ENCODE measurements around the gene SLC25A28.

DNA sequence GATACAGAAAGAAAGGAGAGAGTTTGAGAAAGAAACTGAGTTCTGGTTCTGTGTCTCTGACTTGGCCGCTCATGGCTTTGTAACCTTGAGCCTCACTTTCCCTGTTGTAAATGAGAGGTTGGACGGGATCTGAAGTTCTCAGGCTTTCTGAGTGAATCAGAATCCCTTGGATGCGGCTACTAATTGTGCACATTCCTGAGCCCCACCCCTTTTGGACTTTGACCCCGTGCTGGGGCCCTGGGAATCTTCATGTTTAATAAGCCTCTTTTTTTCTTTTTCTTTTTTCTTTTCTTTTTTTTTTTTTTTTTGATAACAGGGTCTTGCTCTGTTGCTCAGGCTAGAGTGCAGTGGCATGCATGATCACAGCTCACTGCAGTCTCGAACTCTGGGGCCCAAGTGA lies 26.9 kb downstream of the SLC25A28 start:
- TF ChIP-seq, protein P1, sequence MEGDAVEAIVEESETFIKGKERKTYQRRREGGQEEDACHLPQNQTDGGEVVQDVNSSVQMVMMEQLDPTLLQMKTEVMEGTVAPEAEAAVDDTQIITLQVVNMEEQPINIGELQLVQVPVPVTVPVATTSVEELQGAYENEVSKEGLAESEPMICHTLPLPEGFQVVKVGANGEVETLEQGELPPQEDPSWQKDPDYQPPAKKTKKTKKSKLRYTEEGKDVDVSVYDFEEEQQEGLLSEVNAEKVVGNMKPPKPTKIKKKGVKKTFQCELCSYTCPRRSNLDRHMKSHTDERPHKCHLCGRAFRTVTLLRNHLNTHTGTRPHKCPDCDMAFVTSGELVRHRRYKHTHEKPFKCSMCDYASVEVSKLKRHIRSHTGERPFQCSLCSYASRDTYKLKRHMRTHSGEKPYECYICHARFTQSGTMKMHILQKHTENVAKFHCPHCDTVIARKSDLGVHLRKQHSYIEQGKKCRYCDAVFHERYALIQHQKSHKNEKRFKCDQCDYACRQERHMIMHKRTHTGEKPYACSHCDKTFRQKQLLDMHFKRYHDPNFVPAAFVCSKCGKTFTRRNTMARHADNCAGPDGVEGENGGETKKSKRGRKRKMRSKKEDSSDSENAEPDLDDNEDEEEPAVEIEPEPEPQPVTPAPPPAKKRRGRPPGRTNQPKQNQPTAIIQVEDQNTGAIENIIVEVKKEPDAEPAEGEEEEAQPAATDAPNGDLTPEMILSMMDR (IDR thresholded peaks at IDR 0.05), result no peak
- TF ChIP-seq POLR2A (IDR thresholded peaks at IDR 0.05), result no peak
